ENCODE data around the gene NNMT. TPM values are rescaled to one million over a fixed set of nuclear protein-coding genes. Genes with fewer than 3 reads are reported as not detected.

The NNMT gene
- 100 to 1,000 TPM in 2 of 6 donors, 10 to 100 TPM in 2, 1 to 10 TPM in 2; 4.8 to 139 (median 32.9) TPM for total RNA-seq
- polyA plus RNA-seq: 100 to 1,000 TPM in 1 of 2 donors, 10 to 100 TPM in 1; 81.7 to 101 TPM

- Histone ChIP-seq H3K27ac (peak within 1 kb of the TSS in 3 of 4 donors; percentile 8 to 86 (median 78)), H3K4me1 (peaks cover 0 to 24% (median 0%) of the 10 kb centered on the region in 3 donors), H3K9me3 (no peaks in the 10 kb centered on the region), H3K27me3 (no peaks in the 10 kb centered on the region), H3K36me3 (no peaks in the 10 kb centered on the region), H3K4me3 (peak within 1 kb of the TSS in 2 of 4 donors; percentile 5 to 40)
- no peak for TF ChIP-seq CTCF (IDR thresholded peaks at IDR 0.05)
- DNase-seq: peak in 2 of 6 donors; percentile 19 to 60
- intact Hi-C loops (cut with DNase I): no loop called here
- ATAC-seq: peak in 3 of 4 donors; percentile 58 to 71 (median 66)
- WGBS, 2 donors: 46 to 57% methylated on average over 11 of the region's 11 CpGs
- no peak for FAIRE-seq
Observed at GRCh38 chr11:114295676-114296604, at the start of gene NNMT. Gene NNMT (plus strand): TSS chr11:114296399. CDS start chr11:114296557, 158 bp downstream.

- Histone ChIP-seq H3K36me3 (peaks cover 0 to 73% (median 38%) of the 10 kb centered on the region in 3 donors), H3K9me3 (no peaks in the 10 kb centered on the region), H3K27ac (no peak overlapping the region), H3K4me3 (no peak overlapping the region), H3K4me1 (no peaks in the 10 kb centered on the region), H3K27me3 (no peaks in the 10 kb centered on the region)
- intact Hi-C loops (cut with DNase I): no loop called here
- DNase-seq (no peak), FAIRE-seq (no peak), ATAC-seq (no peak)
- TF ChIP-seq CTCF (IDR thresholded peaks at IDR 0.05): no peak
- 96 to 98% methylated on average over 11 of the region's 11 CpGs for WGBS, 2 donors
Observed at GRCh38 chr11:114247070-114247789, 49.0 kb upstream of the NNMT start.

GRCh38 chr11:114250180-114250579 is 46.0 kb upstream of the NNMT start:
- Histone ChIP-seq H3K27ac (no peak overlapping the region), H3K9me3 (no peaks in the 10 kb centered on the region), H3K27me3 (no peaks in the 10 kb centered on the region), H3K36me3 (peaks cover 0 to 64% (median 25%) of the 10 kb centered on the region in 3 donors), H3K4me1 (no peaks in the 10 kb centered on the region), H3K4me3 (no peak overlapping the region)
- ATAC-seq: no peak
- TF ChIP-seq CTCF (IDR thresholded peaks at IDR 0.05): no peak
- intact Hi-C loops (cut with DNase I): loop anchor here in 1 of 3 donors (10.0 kb wide), 1 partner anchor 215 kb away; no protein-coding TSS in a partner anchor
- FAIRE-seq: no peak
- WGBS, 2 donors: 92 to 93% methylated on average over 17 of the region's 17 CpGs
- DNase-seq: no peak

- Histone ChIP-seq H3K27me3 (no peaks in the 10 kb centered on the region), H3K4me3 (no peak overlapping the region), H3K4me1 (no peaks in the 10 kb centered on the region), H3K9me3 (no peaks in the 10 kb centered on the region), H3K36me3 (peaks cover 0 to 57% (median 25%) of the 10 kb centered on the region in 3 donors), H3K27ac (no peak overlapping the region)
- TF ChIP-seq CTCF (IDR thresholded peaks at IDR 0.05): no peak
- DNase-seq (no peak), ATAC-seq (peak in 2 of 4 donors; percentile 38 to 58), FAIRE-seq (no peak)
- 91 to 93% methylated on average over 14 of the region's 14 CpGs for WGBS, 2 donors
- intact Hi-C loops (cut with DNase I): loop anchor here in 1 of 3 donors (10.0 kb wide), 1 partner anchor 216 kb away; no protein-coding TSS in a partner anchor
Observed at GRCh38 chr11:114250993-114251814, 45.0 kb upstream of the NNMT start.
